HepG2 (cell line): Measurements from ENCODE around the gene TRMT2A. TPM values are rescaled to one million over a fixed set of nuclear protein-coding genes. Genes with fewer than 3 reads are reported as not detected.

Experiments
- ARHGAP35 ChIP-seq: sonication (generic); formaldehyde crosslinking; IDR thresholded peaks from 2 replicates; pipeline ENCODE4 v1.9.0; 2022; ENCODE audit warnings: mild to moderate bottlenecking, inconsistent platforms, moderate library complexity, missing genetic modification reagents, borderline replicate concordance
- ATRX ChIP-seq: sonication (generic); formaldehyde crosslinking; IDR thresholded peaks from 2 replicates; pipeline ENCODE4 v1.4.0; 2020; ENCODE audit warnings: missing genetic modification reagents, borderline replicate concordance
- FIP1L1 ChIP-seq: fragments of 200-400 bp; formaldehyde crosslinking; IDR thresholded peaks from 2 replicates; pipeline ENCODE4 v1.6.1; 2018; ENCODE audit warnings: low read depth, mild to moderate bottlenecking, low read length, moderate library complexity, borderline replicate concordance; ENCODE audit not compliant: insufficient read depth
- HCFC1 ChIP-seq: fragments of 150-350 bp; IDR thresholded peaks from 2 replicates; pipeline ENCODE4 v1.6.1; 2014; ENCODE audit warnings: low read depth, low read length
- HDAC2 ChIP-seq: sonication (generic); formaldehyde crosslinking; IDR thresholded peaks from 2 replicates; pipeline ENCODE4 v1.4.0; 2020; ENCODE audit warnings: missing genetic modification reagents
- MATR3 ChIP-seq: sonication (generic); formaldehyde crosslinking; IDR thresholded peaks from 2 replicates; pipeline ENCODE4 v1.4.0; 2020; ENCODE audit warnings: missing genetic modification reagents
- MLLT10 ChIP-seq: sonication (generic); formaldehyde crosslinking; IDR thresholded peaks from 2 replicates; pipeline ENCODE4 v1.4.0; 2020; ENCODE audit warnings: missing genetic modification reagents
- SMAD1 ChIP-seq: sonication (generic); formaldehyde crosslinking; IDR thresholded peaks from 2 replicates; pipeline ENCODE4 v1.4.0; 2020; ENCODE audit warnings: missing genetic modification reagents, low read depth, mild to moderate bottlenecking, borderline replicate concordance
- SSRP1 ChIP-seq: IDR thresholded peaks from 2 replicates; pipeline ENCODE4 v1.6.1; 2016; ENCODE audit warnings: control low read depth
- ZFX ChIP-seq: sonication (generic); formaldehyde crosslinking; IDR thresholded peaks from 2 replicates; pipeline ENCODE4 v1.4.0; 2020; ENCODE audit warnings: mild to moderate bottlenecking, low read depth, missing genetic modification reagents, moderate library complexity
- ZNF224 ChIP-seq: sonication (generic); formaldehyde crosslinking; IDR thresholded peaks from 2 replicates; pipeline ENCODE4 v1.5.0; 2020; ENCODE audit warnings: mild to moderate bottlenecking, missing genetic modification reagents
- ZNF530 ChIP-seq: sonication (generic); formaldehyde crosslinking; IDR thresholded peaks from 2 replicates; pipeline ENCODE4 v1.5.0; 2020; ENCODE audit warnings: low read depth, mild to moderate bottlenecking, missing genetic modification reagents
- ZNF737 ChIP-seq: sonication (generic); formaldehyde crosslinking; IDR thresholded peaks from 2 replicates; pipeline ENCODE4 v1.5.0; 2020; ENCODE audit warnings: missing genetic modification reagents, mild to moderate bottlenecking, borderline replicate concordance
- ZNF775 ChIP-seq: sonication (generic); formaldehyde crosslinking; IDR thresholded peaks from 2 replicates; pipeline ENCODE4 v1.4.0; 2020; ENCODE audit warnings: missing genetic modification reagents, mild to moderate bottlenecking, moderate library complexity, borderline replicate concordance
- ZSCAN22 ChIP-seq: sonication (generic); formaldehyde crosslinking; IDR thresholded peaks from 2 replicates; pipeline ENCODE4 v1.4.0; 2020; ENCODE audit warnings: mild to moderate bottlenecking, missing genetic modification reagents
- polyA plus RNA-seq, 8 experiments: library from polyadenylated mRNA; depleted of rRNA in 3 of 8; stranded (reverse) in 7 of 8; unstranded in 1 of 8; fragments of >200 nt; fragmentation: Illumina TruSeq in 4 of 8; extraction: Trizol in 4 of 8; gene quantifications; 2 replicates each; pipeline versions ENCODE4 v1.2.1 to v1.2.3, GENCODE V29; 2011 to 2016; ENCODE audit warnings: low read depth in 4 of 8, missing spikeins in 1 of 8, mixed read lengths in 1 of 8; ENCODE audit not compliant: insufficient read depth in 1 of 8
- total RNA-seq, 5 experiments: library from RNA; depleted of rRNA; stranded (reverse); fragments of >200 nt; fragmentation: Illumina TruSeq; extraction: Trizol; gene quantifications; 2 replicates each; pipeline ENCODE4 v1.2.3, GENCODE V29; 2016; ENCODE audit warnings: low read depth in 1 of 5
- TF ChIP-seq, protein P1 (sequence below): sonication (generic); formaldehyde crosslinking; IDR thresholded peaks from 2 replicates; pipeline ENCODE4 v1.8.0; 2023; ENCODE audit warnings: mild to moderate bottlenecking, missing genetic modification reagents
- TF ChIP-seq, protein P2 (sequence below): IDR thresholded peaks from 2 replicates; pipeline ENCODE4 v1.6.1; 2016; ENCODE audit warnings: missing compliant biosample characterization, missing genetic modification reagents, borderline replicate concordance
- TF ChIP-seq, protein P3 (sequence below): IDR thresholded peaks from 2 replicates; pipeline ENCODE4 v1.6.1; 2016; ENCODE audit warnings: low read depth, borderline replicate concordance
- TF ChIP-seq, protein P4 (sequence below): sonication (generic); formaldehyde crosslinking; IDR thresholded peaks from 2 replicates; pipeline ENCODE4 v1.8.1; 2023; ENCODE audit warnings: missing genetic modification reagents, mild to moderate bottlenecking, borderline replicate concordance
- TF ChIP-seq, protein P5 (sequence below): sonication (generic); formaldehyde crosslinking; IDR thresholded peaks from 2 replicates; pipeline ENCODE4 v1.5.0; 2020; ENCODE audit warnings: mild to moderate bottlenecking, missing genetic modification reagents, borderline replicate concordance
- TF ChIP-seq, protein P6 (sequence below): IDR thresholded peaks from 2 replicates; pipeline ENCODE4 v1.6.1; 2018; ENCODE audit warnings: missing genetic modification reagents

TRMT2A gene
- total and polyA plus RNA-seq, 2 of the 13 experiments (the other 11 are each of a cell fraction or from before 2014, with no cell fraction given) = 24.0 to 30.3 TPM

DNA sequence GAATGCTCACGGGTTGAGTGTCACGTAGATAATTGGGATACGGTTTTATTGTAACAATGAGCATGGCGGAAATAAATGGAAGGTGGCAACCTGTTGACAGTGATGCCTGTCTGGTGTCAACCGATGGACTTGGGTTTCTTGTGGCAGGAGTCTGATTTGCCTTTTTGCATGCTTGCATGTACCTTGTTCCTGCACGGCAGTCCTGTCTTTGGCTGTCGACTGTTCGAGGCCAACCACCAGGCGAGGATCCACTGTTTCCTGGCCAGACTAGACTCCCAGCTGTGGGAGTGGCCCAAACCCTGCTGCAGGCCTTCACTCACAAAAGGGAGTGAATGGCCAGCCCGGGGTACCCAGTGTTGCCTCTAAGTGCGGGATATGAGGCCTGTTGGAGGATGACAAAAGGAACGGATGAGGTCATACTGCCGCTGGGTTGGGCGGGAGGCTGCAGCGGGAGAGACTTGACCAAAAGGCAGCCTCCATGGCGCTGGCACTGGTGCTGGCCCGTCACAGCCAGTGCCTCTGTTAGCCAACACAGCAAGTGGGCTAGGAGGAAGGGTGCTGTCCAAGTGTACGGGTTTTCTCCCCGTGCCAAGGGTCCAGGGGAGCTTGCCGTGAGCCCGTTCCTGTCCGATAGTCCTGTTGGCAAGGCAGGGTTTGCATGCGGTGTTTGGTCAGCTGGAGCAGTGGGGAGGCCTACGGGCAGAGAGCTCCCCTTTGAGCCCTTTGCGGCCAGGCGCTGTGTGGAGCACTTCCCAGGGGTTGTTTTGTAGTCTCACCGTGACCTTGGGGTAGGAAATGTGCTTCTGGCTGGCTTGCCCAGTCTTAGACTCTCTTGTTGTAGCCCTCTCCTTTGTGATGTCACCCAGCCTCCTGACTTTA, 36.0 kb downstream of the TRMT2A start (continued):
- 0 out of 2 replicates have a peak, but pooled peaks have one; percentile 20 for TF ChIP-seq HDAC2
- TF ChIP-seq, protein P1, sequence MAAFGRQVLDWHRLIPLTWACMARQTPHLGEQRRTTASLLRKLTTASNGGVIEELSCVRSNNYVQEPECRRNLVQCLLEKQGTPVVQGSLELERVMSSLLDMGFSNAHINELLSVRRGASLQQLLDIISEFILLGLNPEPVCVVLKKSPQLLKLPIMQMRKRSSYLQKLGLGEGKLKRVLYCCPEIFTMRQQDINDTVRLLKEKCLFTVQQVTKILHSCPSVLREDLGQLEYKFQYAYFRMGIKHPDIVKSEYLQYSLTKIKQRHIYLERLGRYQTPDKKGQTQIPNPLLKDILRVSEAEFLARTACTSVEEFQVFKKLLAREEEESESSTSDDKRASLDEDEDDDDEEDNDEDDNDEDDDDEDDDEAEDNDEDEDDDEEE (CRISPR knock-in tag) = peak; percentile 71; the same call in 1 of the 2 replicates
- TF ChIP-seq SSRP1 (CRISPR knock-in tag) = no peak
- no peak for TF ChIP-seq FIP1L1
- TF ChIP-seq ZNF224 (CRISPR knock-in tag) = no peak
- TF ChIP-seq MLLT10 (CRISPR knock-in tag) = no peak
- TF ChIP-seq, protein P2, sequence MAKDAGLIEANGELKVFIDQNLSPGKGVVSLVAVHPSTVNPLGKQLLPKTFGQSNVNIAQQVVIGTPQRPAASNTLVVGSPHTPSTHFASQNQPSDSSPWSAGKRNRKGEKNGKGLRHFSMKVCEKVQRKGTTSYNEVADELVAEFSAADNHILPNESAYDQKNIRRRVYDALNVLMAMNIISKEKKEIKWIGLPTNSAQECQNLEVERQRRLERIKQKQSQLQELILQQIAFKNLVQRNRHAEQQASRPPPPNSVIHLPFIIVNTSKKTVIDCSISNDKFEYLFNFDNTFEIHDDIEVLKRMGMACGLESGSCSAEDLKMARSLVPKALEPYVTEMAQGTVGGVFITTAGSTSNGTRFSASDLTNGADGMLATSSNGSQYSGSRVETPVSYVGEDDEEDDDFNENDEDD = peak; percentile 30; the same call in 1 of the 2 replicates
- TF ChIP-seq, protein P3, sequence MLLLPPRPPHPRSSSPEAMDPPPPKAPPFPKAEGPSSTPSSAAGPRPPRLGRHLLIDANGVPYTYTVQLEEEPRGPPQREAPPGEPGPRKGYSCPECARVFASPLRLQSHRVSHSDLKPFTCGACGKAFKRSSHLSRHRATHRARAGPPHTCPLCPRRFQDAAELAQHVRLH (CRISPR knock-in tag) = peak; percentile 4; the same call in 1 of the 2 replicates
- TF ChIP-seq, protein P4, sequence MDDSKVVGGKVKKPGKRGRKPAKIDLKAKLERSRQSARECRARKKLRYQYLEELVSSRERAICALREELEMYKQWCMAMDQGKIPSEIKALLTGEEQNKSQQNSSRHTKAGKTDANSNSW = no peak
- TF ChIP-seq, protein P5, sequence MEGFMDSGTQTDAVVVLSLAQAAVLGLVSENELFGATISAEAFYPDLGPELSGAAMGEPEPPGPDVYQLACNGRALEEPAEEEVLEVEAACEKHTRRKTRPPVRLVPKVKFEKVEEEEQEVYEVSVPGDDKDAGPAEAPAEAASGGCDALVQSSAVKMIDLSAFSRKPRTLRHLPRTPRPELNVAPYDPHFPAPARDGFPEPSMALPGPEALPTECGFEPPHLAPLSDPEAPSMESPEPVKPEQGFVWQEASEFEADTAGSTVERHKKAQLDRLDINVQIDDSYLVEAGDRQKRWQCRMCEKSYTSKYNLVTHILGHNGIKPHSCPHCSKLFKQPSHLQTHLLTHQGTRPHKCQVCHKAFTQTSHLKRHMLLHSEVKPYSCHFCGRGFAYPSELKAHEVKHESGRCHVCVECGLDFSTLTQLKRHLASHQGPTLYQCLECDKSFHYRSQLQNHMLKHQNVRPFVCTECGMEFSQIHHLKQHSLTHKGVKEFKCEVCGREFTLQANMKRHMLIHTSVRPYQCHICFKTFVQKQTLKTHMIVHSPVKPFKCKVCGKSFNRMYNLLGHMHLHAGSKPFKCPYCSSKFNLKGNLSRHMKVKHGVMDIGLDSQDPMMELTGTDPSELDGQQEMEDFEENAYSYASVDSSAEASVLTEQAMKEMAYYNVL (CRISPR knock-in tag) = no peak
- TF ChIP-seq ZNF530 (CRISPR knock-in tag) = no peak
- TF ChIP-seq ZNF775 (CRISPR knock-in tag) = no peak
- TF ChIP-seq ATRX (CRISPR knock-in tag) = no peak
- TF ChIP-seq ZSCAN22 (CRISPR knock-in tag) = no peak
- TF ChIP-seq ZNF737 (CRISPR knock-in tag) = no peak
- TF ChIP-seq HCFC1 = no peak
- TF ChIP-seq, protein P6, sequence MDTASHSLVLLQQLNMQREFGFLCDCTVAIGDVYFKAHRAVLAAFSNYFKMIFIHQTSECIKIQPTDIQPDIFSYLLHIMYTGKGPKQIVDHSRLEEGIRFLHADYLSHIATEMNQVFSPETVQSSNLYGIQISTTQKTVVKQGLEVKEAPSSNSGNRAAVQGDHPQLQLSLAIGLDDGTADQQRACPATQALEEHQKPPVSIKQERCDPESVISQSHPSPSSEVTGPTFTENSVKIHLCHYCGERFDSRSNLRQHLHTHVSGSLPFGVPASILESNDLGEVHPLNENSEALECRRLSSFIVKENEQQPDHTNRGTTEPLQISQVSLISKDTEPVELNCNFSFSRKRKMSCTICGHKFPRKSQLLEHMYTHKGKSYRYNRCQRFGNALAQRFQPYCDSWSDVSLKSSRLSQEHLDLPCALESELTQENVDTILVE (CRISPR knock-in tag) = no peak
- no peak for TF ChIP-seq ARHGAP35 (CRISPR knock-in tag)
- peak; percentile 63 for TF ChIP-seq ZFX
- TF ChIP-seq MATR3 (CRISPR knock-in tag) = no peak
- no peak for TF ChIP-seq SMAD1
